B cell (primary cell): ENCODE measurements around the gene AGTPBP1. TPM values are rescaled to one million over a fixed set of nuclear protein-coding genes. Genes with fewer than 3 reads are reported as not detected.

Experiments
- ATAC-seq: fragments of 200-7000 bp; cut with Tn5 transposase; one replicate; pipeline ENCODE4 v1.10.0; 2021; ENCODE audit warnings: low read depth, mild to moderate bottlenecking, moderate number of reproducible peaks, moderate library complexity
- CTCF ChIA-PET: fragments of 350-600 bp; sonication (Branson Sonifier 250); formaldehyde crosslinking; loops from one replicate; lab custom pipeline; 2021; ENCODE audit warnings: antibody characterized with exemption, inconsistent platforms; lab: Charles Lee
- POLR2A ChIA-PET: fragments of 350-600 bp; sonication (Branson Sonifier 250); formaldehyde crosslinking; loops from one replicate; lab custom pipeline; 2021; ENCODE audit warnings: antibody characterized with exemption; lab: Charles Lee
- DNase-seq: peaks from one replicate; pipeline ENCODE4 v3.0.0; 2013
- H2AFZ ChIP-seq: 2 replicates; pipeline ENCODE4 v1.6.1; 2012; ENCODE audit warnings: mild to moderate bottlenecking, low read depth, low read length; ENCODE audit not compliant: insufficient read depth, poor library complexity, severe bottlenecking
- H3K27ac ChIP-seq, 2 donors: 1 replicate in 1 of 2; 2 replicates in 1 of 2; pipeline ENCODE4 v1.5.1; 2012 to 2013; ENCODE audit warnings: low read length in 2 of 2, mild to moderate bottlenecking in 2 of 2, moderate library complexity in 1 of 2
- H3K27me3 ChIP-seq, 4 experiments: fragments of 200-600 bp in 1 of 4; sonication (generic) in 1 of 4; replicated peaks in 1 of 4; 1 replicate in 2 of 4; 2 replicates in 2 of 4; pipeline versions ENCODE4 v1.6.1 to v1.7.0; 2013 to 2016; ENCODE audit warnings: low read length in 3 of 4, mild to moderate bottlenecking in 2 of 4, mixed read lengths in 1 of 4, moderate library complexity in 1 of 4; ENCODE audit not compliant: insufficient read depth in 4 of 4, control insufficient read depth in 3 of 4; ENCODE audit errors: control extremely low read depth in 1 of 4
- H3K36me3 ChIP-seq, 2 experiments: replicated peaks in 1 of 2; 1 replicate in 1 of 2; 2 replicates in 1 of 2; pipeline versions ENCODE4 v1.6.1 to v1.7.1; 2013; ENCODE audit warnings: low read length in 1 of 2; ENCODE audit not compliant: insufficient read depth in 2 of 2, control insufficient read depth in 1 of 2; ENCODE audit errors: control extremely low read depth in 1 of 2, extremely low read depth in 1 of 2
- H3K4me1 ChIP-seq, 2 donors: fragments of 200-600 bp in 1 of 2; sonication (generic) in 1 of 2; 1 replicate in 1 of 2; 2 replicates in 1 of 2; pipeline versions ENCODE4 v1.5.1 to v1.6.1; 2013 to 2017; ENCODE audit warnings: low read length in 2 of 2; ENCODE audit not compliant: control insufficient read depth in 2 of 2, insufficient read depth in 2 of 2
- H3K4me2 ChIP-seq: replicated peaks from 2 replicates; pipeline ENCODE3; 2012; ENCODE audit warnings: mild to moderate bottlenecking, low read depth, low read length; ENCODE audit not compliant: poor library complexity, severe bottlenecking
- H3K4me3 ChIP-seq, 5 experiments: fragments of 200-600 bp in 1 of 5; sonication (generic) in 1 of 5; 1 replicate in 3 of 5; 2 replicates in 2 of 5; pipeline versions ENCODE4 v1.5.1 to v1.7.0; 2011 to 2016; ENCODE audit warnings: low read length in 4 of 5, mild to moderate bottlenecking in 4 of 5, low read depth in 2 of 5, control low read depth in 1 of 5, moderate library complexity in 1 of 5; ENCODE audit not compliant: insufficient read depth in 1 of 5; ENCODE audit errors: control extremely low read depth in 1 of 5, extremely low read depth in 1 of 5
- H3K79me2 ChIP-seq: fragments of 200-600 bp; sonication (generic); one replicate; pipeline ENCODE4 v1.6.0; 2016; ENCODE audit warnings: low read length; ENCODE audit not compliant: control insufficient read depth, insufficient read depth
- H3K9ac ChIP-seq: fragments of 200-600 bp; sonication (generic); 2 replicates; pipeline ENCODE4 v1.6.1; 2017; ENCODE audit warnings: mild to moderate bottlenecking, low read length, moderate library complexity
- H3K9me3 ChIP-seq, 3 donors: one replicate each; pipeline versions ENCODE4 v1.6.1 to v1.7.1; 2013; ENCODE audit warnings: low read length in 2 of 3; ENCODE audit not compliant: control insufficient read depth in 2 of 3, insufficient read depth in 1 of 3; ENCODE audit errors: control extremely low read depth in 1 of 3
- H4K20me1 ChIP-seq: 2 replicates; pipeline ENCODE4 v1.6.0; 2012; ENCODE audit warnings: mild to moderate bottlenecking, low read length; ENCODE audit not compliant: insufficient read depth, control insufficient read depth, poor library complexity, severe bottlenecking
- H3K27ac Mint-ChIP-seq: one replicate; pipeline ENCODE4 v1.8.0; 2021; ENCODE audit warnings: mixed read lengths
- H3K27me3 Mint-ChIP-seq: one replicate; pipeline ENCODE4 v1.8.0; 2021; ENCODE audit warnings: mixed read lengths
- H3K4me1 Mint-ChIP-seq: one replicate; pipeline ENCODE4 v1.8.0; 2021; ENCODE audit warnings: mixed read lengths
- H3K4me3 Mint-ChIP-seq: one replicate; pipeline ENCODE4 v1.8.0; 2021; ENCODE audit warnings: mixed read lengths
- H3K9me3 Mint-ChIP-seq: one replicate; pipeline ENCODE4 v1.8.0; 2022; ENCODE audit warnings: mixed read lengths; ENCODE audit not compliant: insufficient read depth
- CTCF ChIP-seq: fragments of 200-600 bp; IDR thresholded peaks from one replicate; pipeline ENCODE4 v1.8.0; 2022; ENCODE audit warnings: antibody characterized with exemption, mild to moderate bottlenecking
- EZH2 ChIP-seq: IDR thresholded peaks from 2 replicates; pipeline ENCODE4 v1.6.1; 2012; ENCODE audit warnings: borderline replicate concordance, low read depth, mild to moderate bottlenecking, moderate library complexity, low read length; ENCODE audit not compliant: insufficient read depth, poor library complexity, severe bottlenecking
- WGBS: methylation state at CpG from one replicate; pipeline ENCODE4 v1.1.5; 2013; ENCODE audit warnings: missing lambda C conversion rate; ENCODE audit not compliant: insufficient coverage; 5-methylcytosine and 5-hydroxymethylcytosine counted together
- intact Hi-C: fragments of 100-400 bp; cut with micrococcal nuclease; formaldehyde crosslinking; loops from one replicate; pipeline ENCODE4 v1.10.0; 2022
- polyA plus RNA-seq: library from polyadenylated mRNA; depleted of rRNA; stranded (reverse); fragments of >200 nt; gene quantifications from 2 replicates; pipeline ENCODE4 v1.2.3, GENCODE V29; 2012
- total RNA-seq, 2 donors: library from RNA; stranded (reverse); fragments of 120-200 nt in 1 of 2; gene quantifications; 1 replicate in 1 of 2; 2 replicates in 1 of 2; pipeline versions ENCODE4 v1.2.3 to v1.2.4, GENCODE V29; 2013 to 2022

Gene AGTPBP1
- total and polyA plus RNA-seq, 2 donors (not counting 1 experiment from before 2014, with no cell fraction given), result 7.5 to 33.1 TPM

- no peaks in the 10 kb centered on the region for H3K27me3 Mint-ChIP-seq
- no peak for TF ChIP-seq EZH2
- TF ChIP-seq CTCF, result no peak
- Histone ChIP-seq H3K9ac (no peak overlapping the region), H3K9me3 (no peaks in the 10 kb centered on the region), H3K27ac (no peak overlapping the region), H3K36me3 (peaks cover 0 to 5% of the 10 kb centered on the region in 2 experiments), H4K20me1 (no peaks in the 10 kb centered on the region), H3K27me3 (no peaks in the 10 kb centered on the region), H3K4me2 (no peak overlapping the region), H3K79me2 (no peaks in the 10 kb centered on the region), H3K4me1 (no peaks in the 10 kb centered on the region), H3K4me3 (no peak overlapping the region), H2AFZ (no peak overlapping the region)
- DNase-seq, result no peak
- CTCF ChIA-PET, result no interaction called here
- intact Hi-C loops, result no loop called here
- no CpG with 5 or more reads among the region's 2 CpGs for WGBS
- POLR2A ChIA-PET, result no interaction called here
- ATAC-seq, result no peak
- no peak overlapping the region for H3K4me3 Mint-ChIP-seq
- no peaks in the 10 kb centered on the region for H3K4me1 Mint-ChIP-seq
- no peaks in the 10 kb centered on the region for H3K9me3 Mint-ChIP-seq
- H3K27ac Mint-ChIP-seq, result no peak overlapping the region
Measured at GRCh38 chr9:85676790-85677189, 65.0 kb downstream of the AGTPBP1 start.

- Histone ChIP-seq H3K27me3 (no peaks in the 10 kb centered on the region), H3K4me1 (no peaks in the 10 kb centered on the region), H3K79me2 (no peaks in the 10 kb centered on the region), H4K20me1 (no peaks in the 10 kb centered on the region), H3K9ac (no peak overlapping the region), H3K36me3 (no peaks in the 10 kb centered on the region), H3K27ac (no peak overlapping the region), H3K4me2 (no peak overlapping the region), H3K4me3 (no peak overlapping the region), H2AFZ (no peak overlapping the region), H3K9me3 (no peaks in the 10 kb centered on the region)
- Mint-ChIP-seq H3K4me3 (no peak overlapping the region), H3K4me1 (no peaks in the 10 kb centered on the region), H3K9me3 (no peaks in the 10 kb centered on the region), H3K27ac (no peak overlapping the region), H3K27me3 (no peaks in the 10 kb centered on the region)
- no peak for DNase-seq
- WGBS, result no CpG with 5 or more reads among the region's 1 CpG
- no peak for ATAC-seq
- intact Hi-C loops, result no loop called here
- ChIA-PET CTCF (no interaction called here), POLR2A (no interaction called here)
- TF ChIP-seq CTCF (no peak), EZH2 (no peak)
Measured at GRCh38 chr9:85667374-85667773, 74.4 kb downstream of the AGTPBP1 start.
